Mucosa of rectum (tissue), 2 donors: ENCODE measurements around the gene ZAP70.

ENCODE experiments used
- H3K27ac ChIP-seq, 2 donors: one replicate each; pipeline ENCODE4 v1.7.0; 2013; ENCODE audit warnings: inconsistent platforms in 2 of 2, low read depth in 2 of 2, low read length in 2 of 2
- H3K27me3 ChIP-seq, 2 donors: one replicate each; pipeline ENCODE4 v1.7.0; 2013; ENCODE audit warnings: low read length in 2 of 2; ENCODE audit not compliant: control insufficient read depth in 2 of 2, insufficient read depth in 2 of 2
- H3K36me3 ChIP-seq, 2 donors: one replicate each; pipeline ENCODE4 v1.7.0; 2013; ENCODE audit warnings: low read length in 2 of 2; ENCODE audit not compliant: control insufficient read depth in 2 of 2, insufficient read depth in 2 of 2
- H3K4me1 ChIP-seq, 2 donors: one replicate each; pipeline ENCODE4 v1.7.0; 2013; ENCODE audit warnings: low read length in 2 of 2, mild to moderate bottlenecking in 1 of 2; ENCODE audit not compliant: control insufficient read depth in 2 of 2, insufficient read depth in 2 of 2
- H3K4me3 ChIP-seq, 2 donors: one replicate each; pipeline ENCODE4 v1.7.0; 2013; ENCODE audit warnings: low read length in 2 of 2
- H3K9ac ChIP-seq, 2 donors: one replicate each; pipeline ENCODE4 v1.7.0; 2013; ENCODE audit warnings: low read length in 2 of 2, low read depth in 1 of 2, mild to moderate bottlenecking in 1 of 2
- H3K9me3 ChIP-seq, 2 donors: one replicate each; pipeline ENCODE4 v1.7.0; 2013; ENCODE audit warnings: low read length in 2 of 2; ENCODE audit not compliant: control insufficient read depth in 2 of 2
- donor health status: healthy.
- donor health status: Normal muscosa, but diverticular disease.

Gene ZAP70

GRCh38 chr2:97697252-97698235 lies 15.8 kb upstream of the ZAP70 start:
- Histone ChIP-seq H3K4me1 (no peaks in the 10 kb centered on the region), H3K4me3 (peak overlapping the region in 1 of 2 donors; percentile 5), H3K9ac (no peak overlapping the region), H3K36me3 (no peaks in the 10 kb centered on the region), H3K9me3 (no peaks in the 10 kb centered on the region), H3K27ac (no peak overlapping the region), H3K27me3 (no peaks in the 10 kb centered on the region)

DNA sequence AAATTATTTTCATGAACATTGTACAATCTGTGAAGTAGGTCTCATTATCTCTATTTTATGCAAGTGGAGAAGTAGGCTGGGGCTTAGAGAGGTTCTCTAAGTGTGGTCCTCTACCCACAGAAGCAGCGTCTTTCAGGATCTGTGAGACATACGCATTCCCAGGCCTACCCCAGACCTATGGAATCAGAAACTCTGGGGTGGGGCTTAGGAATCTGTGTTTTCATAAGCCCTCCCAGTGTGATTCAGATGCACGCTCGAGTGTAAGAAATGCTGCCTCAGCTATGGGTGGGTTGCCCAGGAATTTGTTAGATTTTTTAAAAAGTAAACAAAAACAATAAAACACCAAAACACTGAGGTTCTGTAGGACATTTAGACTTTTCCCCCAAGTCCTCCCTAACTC lies 14.8 kb upstream of the ZAP70 start:
- Histone ChIP-seq H3K4me1 (no peaks in the 10 kb centered on the region), H3K9ac (no peak overlapping the region), H3K27me3 (no peaks in the 10 kb centered on the region), H3K9me3 (no peaks in the 10 kb centered on the region), H3K4me3 (no peak overlapping the region), H3K27ac (no peak overlapping the region), H3K36me3 (no peaks in the 10 kb centered on the region)

DNA sequence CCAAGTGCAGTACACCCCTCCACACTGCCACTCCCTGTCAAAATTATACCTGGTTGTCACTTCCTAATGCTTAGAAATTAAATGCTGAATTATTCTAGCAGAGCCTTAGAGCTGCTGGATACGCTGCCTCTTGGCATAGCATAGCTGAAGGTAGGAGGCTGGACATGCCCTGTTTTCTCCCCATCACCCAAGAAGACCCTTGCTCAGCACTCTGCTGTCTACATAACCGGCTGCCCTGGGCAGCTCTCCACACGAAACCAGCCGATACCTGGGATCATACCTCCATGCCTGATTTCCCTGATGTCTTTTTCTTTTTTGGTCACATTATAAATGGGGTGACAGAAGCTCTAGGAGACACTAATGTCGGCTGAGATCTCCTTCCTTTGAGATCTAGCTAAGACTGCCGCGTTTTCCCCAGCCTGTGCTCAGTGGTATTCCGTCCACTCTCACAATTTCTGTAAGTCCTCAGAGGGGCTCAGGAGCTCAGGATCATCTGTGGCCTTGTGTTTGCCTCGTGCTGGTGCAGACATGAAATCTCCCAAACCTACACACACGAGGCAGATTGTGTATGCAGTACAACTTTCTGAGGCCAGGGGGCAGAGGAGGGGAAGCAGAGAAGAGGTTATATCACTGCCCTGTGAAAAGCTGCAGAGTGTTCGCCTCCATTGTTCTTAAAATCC lies 13.5 kb upstream of the ZAP70 start:
- Histone ChIP-seq H3K4me3 (no peak overlapping the region), H3K27me3 (no peaks in the 10 kb centered on the region), H3K9me3 (no peaks in the 10 kb centered on the region), H3K27ac (no peak overlapping the region), H3K36me3 (no peaks in the 10 kb centered on the region), H3K4me1 (no peaks in the 10 kb centered on the region), H3K9ac (no peak overlapping the region)

DNA sequence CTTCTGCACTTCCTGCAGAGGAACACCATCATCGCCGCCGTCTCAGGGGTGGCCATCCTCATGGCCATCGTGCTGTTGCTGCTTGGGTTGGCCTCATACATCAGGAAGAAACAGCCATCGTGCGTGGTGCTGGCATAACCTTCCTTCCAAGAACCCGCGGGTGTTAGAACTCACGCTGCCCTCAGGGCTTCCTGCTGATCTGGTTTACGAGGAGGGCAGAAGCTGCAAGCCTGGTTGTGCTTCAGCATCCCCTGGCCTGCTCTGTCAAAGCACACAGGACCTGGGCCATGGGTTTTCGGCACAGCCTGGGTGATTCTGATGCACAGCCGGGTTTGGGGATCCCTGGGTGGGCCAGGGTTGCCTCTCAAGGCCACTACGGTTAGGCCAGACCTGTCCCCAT lies 12.2 kb upstream of the ZAP70 start:
- Histone ChIP-seq H3K27ac (no peak overlapping the region), H3K9me3 (no peaks in the 10 kb centered on the region), H3K9ac (no peak overlapping the region), H3K4me1 (no peaks in the 10 kb centered on the region), H3K27me3 (no peaks in the 10 kb centered on the region), H3K36me3 (no peaks in the 10 kb centered on the region), H3K4me3 (no peak overlapping the region)

DNA sequence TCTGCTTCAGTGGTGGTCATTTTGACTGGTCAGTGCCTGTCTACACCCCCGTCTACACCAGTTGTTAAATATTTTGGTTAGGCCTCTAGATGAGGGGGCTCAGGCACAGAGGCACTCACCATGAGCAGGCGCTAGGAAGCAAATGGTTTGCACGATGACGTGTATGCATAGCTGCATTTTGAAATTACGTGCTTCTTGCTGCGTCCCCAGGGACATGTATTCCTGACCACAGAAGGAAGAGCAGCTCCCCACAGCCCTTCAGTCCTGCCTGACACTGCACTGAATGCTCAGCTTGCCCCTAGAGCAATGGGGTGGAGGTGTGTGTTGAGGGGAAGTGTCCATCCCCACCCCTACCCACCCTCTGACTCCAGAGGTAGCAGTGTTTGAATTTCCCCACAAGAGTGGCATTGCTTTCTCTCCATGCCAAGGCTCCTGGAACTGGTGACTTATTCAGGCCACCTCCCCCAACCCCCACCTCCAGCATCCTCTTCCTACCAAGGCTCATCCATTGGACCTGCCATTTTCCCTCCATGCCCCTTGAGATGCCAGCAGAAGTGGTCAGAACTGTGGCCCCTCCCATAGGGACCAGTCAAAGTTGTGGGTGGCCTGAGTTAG lies 11.4 kb upstream of the ZAP70 start:
- Histone ChIP-seq H3K27ac (no peak overlapping the region), H3K4me1 (no peaks in the 10 kb centered on the region), H3K27me3 (no peaks in the 10 kb centered on the region), H3K4me3 (no peak overlapping the region), H3K36me3 (no peaks in the 10 kb centered on the region), H3K9ac (no peak overlapping the region), H3K9me3 (no peaks in the 10 kb centered on the region)

DNA sequence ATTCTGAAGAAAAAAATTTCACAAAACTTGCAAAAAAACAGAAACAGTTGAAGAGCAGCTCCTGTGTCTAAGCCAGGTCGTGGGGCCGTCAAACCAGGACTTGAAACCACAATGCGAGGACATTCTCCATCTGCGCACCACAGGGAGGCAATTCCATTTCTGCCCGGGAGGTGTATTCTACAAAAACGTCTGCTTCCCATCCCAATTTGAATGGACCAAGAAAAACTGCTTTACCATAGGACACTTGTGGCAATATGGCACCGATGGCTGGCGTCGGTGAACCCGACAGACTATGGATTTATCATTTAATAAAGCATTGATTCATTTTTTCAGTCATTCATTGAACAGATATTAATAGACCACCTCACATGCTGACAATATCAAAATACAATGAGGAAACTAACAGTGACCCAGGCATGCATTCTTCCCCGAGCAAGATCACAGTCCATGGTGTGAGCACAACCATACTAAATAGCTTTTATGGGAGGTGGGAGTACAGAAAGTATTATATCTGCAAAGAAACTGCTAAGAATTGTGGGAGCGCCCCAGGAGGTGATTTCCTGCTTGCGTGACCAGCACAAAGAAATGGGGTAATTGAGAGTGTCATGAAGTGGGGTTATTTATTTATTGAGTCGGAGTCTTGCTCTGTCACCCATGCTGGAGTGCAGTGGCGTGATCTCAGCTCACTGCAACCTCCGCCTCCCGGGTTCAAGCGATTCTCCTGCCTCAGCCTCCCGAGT lies 10.5 kb upstream of the ZAP70 start:
- Histone ChIP-seq H3K9me3 (no peaks in the 10 kb centered on the region), H3K4me3 (no peak overlapping the region), H3K9ac (no peak overlapping the region), H3K27ac (no peak overlapping the region), H3K4me1 (peaks cover 0 to 7% of the 10 kb centered on the region in 2 donors), H3K36me3 (no peaks in the 10 kb centered on the region), H3K27me3 (no peaks in the 10 kb centered on the region)

DNA sequence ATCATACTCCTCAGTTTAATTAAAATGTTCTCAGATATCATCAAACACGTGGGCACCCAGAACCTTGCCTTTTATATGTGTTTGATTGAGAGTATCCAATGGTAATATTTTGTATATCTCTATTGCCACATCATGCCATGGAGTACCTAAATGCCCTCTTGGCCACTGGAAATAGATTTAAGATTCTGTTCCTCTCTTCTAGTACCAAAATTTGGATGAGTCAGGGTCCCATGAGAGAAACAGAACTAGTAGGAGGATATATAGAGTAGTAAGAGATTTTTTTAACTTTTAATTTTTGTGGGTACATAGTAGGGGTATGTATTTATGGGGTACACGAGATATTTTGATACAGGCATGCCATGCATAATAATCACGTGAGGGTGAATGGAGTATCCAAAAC lies 9.6 kb upstream of the ZAP70 start:
- H3K9ac ChIP-seq = no peak overlapping the region
- H3K4me1 ChIP-seq = peaks cover 0 to 9% of the 10 kb centered on the region in 2 donors
- no peaks in the 10 kb centered on the region for H3K36me3 ChIP-seq
- no peaks in the 10 kb centered on the region for H3K9me3 ChIP-seq
- no peak overlapping the region for H3K27ac ChIP-seq
- H3K4me3 ChIP-seq = no peak overlapping the region
- H3K27me3 ChIP-seq = no peaks in the 10 kb centered on the region

DNA sequence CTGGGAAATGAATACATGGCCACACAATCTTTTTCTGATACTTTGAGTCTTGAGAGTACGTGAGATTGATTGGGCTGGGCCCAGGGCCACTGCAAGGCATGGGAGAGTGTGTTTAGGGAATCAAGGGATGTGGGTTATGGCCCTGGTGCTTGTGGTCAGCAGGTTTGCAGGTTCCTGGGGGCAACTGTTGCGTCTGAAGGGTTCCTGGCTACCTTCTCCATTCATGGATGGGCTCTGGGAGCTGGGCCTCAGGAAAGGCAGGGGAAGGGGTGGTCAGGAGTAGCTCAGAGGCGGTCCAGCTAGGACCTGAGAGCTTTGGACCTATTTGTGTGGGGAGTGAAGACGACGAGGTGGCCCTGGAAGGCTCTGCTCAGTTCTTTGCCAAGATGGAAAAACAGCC lies 8.4 kb upstream of the ZAP70 start:
- no peaks in the 10 kb centered on the region for H3K27me3 ChIP-seq
- no peak overlapping the region for H3K4me3 ChIP-seq
- no peaks in the 10 kb centered on the region for H3K9me3 ChIP-seq
- peaks cover 0 to 9% of the 10 kb centered on the region in 2 donors for H3K4me1 ChIP-seq
- H3K36me3 ChIP-seq = no peaks in the 10 kb centered on the region
- H3K9ac ChIP-seq = no peak overlapping the region
- no peak overlapping the region for H3K27ac ChIP-seq

GRCh38 chr2:97706112-97706511 lies 7.3 kb upstream of the ZAP70 start:
- Histone ChIP-seq H3K4me3 (no peak overlapping the region), H3K4me1 (peaks cover 0 to 9% of the 10 kb centered on the region in 2 donors), H3K27me3 (no peaks in the 10 kb centered on the region), H3K36me3 (no peaks in the 10 kb centered on the region), H3K9me3 (no peaks in the 10 kb centered on the region), H3K9ac (no peak overlapping the region), H3K27ac (no peak overlapping the region)
